Prostate gland (tissue), 2 donors: ENCODE data around the gene FGF1.

ENCODE experiments used
- POLR2AphosphoS5 ChIP-seq: sonication (generic); formaldehyde crosslinking; IDR thresholded peaks from one replicate; pipeline ENCODE4 v1.6.1; 2017; ENCODE audit warnings: antibody characterized with exemption
- TF ChIP-seq, protein P1 (sequence below), 4 experiments: fragments of 200-600 bp in 2 of 4; fragments of 450-650 bp in 2 of 4; sonication (generic) in 2 of 4; IDR thresholded peaks; 1 replicate in 3 of 4; 2 replicates in 1 of 4; pipeline ENCODE4 v1.5.1; 2016 to 2019; ENCODE audit warnings: antibody characterized with exemption in 4 of 4, mild to moderate bottlenecking in 2 of 4, moderate library complexity in 2 of 4

- TF ChIP-seq, protein P1, sequence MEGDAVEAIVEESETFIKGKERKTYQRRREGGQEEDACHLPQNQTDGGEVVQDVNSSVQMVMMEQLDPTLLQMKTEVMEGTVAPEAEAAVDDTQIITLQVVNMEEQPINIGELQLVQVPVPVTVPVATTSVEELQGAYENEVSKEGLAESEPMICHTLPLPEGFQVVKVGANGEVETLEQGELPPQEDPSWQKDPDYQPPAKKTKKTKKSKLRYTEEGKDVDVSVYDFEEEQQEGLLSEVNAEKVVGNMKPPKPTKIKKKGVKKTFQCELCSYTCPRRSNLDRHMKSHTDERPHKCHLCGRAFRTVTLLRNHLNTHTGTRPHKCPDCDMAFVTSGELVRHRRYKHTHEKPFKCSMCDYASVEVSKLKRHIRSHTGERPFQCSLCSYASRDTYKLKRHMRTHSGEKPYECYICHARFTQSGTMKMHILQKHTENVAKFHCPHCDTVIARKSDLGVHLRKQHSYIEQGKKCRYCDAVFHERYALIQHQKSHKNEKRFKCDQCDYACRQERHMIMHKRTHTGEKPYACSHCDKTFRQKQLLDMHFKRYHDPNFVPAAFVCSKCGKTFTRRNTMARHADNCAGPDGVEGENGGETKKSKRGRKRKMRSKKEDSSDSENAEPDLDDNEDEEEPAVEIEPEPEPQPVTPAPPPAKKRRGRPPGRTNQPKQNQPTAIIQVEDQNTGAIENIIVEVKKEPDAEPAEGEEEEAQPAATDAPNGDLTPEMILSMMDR (IDR thresholded peaks at IDR 0.05), result no peak
- no peak for TF ChIP-seq POLR2AphosphoS5
Observed at GRCh38 chr5:142683881-142684505, 1.9 kb downstream of the FGF1 start.
